Stimulated activated CD8-positive, alpha-beta memory T cell treated with anti-CD3 and anti-CD28 coated beads, Interleukin-15, amount 100 ng/mL, for 24 hours (primary cell): Measurements from ENCODE around the gene TXNDC12.

Experiments used
- DNase-seq: peaks from one replicate; pipeline ENCODE4 v3.0.0-alpha.2; 2020; ENCODE audit warnings: low read depth

The TXNDC12 gene

DNA sequence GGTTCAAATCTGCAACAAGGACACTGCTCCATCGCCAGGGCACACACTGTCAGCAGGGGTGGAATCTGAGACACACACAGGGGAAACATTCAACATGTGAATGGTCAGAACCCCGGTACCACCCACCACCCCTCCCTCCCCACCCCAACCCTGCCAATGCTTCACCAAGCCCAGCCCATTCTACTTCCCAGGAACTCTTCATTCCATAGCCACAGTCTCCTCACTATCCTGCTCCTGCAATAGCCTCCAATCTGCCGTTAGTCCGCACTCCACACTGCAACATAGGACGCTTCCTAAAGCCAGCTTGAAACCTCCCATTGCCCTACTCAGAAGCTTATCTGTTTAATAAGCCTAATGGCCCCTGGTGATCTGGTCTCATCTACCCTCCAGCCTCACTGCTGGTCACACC is 57.0 kb downstream of the TXNDC12 start:
- no peak for DNase-seq

DNA sequence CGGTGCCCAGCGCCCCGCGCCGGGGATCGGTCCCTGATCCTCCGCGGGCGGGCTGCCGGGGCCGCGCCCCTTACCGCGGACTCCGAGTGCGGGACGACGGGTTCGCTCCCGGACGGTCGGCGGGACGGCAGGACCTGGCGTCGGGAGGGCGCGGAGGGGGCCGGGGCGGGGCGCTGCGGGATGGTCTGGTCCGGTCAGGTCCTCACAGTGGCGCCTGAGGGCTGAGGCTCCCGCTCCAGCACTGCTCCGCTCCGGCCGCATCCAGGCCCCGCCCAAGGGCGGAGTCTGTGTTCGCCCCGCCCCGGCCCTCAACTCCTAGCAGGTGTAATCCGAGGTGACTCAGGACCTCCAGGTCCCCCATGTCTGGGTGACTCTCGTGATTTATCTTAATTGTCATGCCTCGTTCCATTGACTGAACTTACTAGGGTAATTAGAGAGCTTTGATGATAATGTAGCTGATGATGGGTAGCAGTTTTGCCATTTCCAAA is 64.5 kb downstream of the TXNDC12 start, which contains the start of gene RAB3B:
Gene RAB3B, minus strand, starts transcription at position 223 of the 488 bp plus-strand sequence. CDS start 13,583 bp downstream, outside the sequence.
- DNase-seq, result peak; percentile 59

DNA sequence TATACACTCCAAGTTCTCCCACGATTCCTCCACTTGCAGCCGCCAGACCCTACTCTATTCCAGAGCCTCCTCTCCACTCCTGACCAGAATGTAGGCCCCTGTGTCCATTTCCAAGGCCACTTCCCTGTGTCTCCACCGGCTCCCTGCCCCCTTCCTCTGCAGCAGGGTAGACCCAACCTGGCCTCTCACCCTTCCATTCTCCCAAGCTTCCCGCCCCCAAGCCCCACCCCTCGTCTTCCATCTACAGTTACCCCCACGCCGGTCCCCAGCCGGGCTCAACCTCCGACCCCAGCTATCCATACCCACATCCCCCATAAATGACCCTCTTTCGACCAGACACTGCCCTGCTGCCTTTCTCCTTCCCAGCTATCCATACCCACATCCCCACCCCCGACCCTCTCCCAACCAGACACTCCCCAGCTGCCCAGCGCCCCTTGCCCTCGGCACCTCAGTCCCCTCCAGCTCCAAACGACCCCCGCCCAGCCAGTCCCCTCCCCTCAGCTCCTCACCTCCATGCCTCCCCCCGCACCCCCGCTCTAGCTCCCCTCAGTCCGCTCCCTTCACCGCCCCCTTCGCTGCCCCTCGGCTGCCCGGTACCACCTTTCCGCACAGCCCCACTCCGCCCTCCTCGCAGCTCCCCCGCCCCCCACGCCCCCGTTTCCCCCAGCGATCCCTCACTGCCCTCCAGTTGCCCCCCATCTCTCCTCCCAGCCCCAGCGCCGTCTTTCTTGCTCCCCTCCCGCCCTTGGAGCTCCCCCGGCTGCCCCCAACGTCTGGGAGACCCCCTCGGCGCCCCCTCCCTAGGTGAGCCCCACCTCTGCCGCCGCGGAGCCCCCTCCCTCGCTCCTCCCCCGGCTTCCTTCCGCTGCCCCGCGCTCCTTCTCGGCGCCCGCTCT is 65.2 kb downstream of the TXNDC12 start:
- DNase-seq, result no peak

DNA sequence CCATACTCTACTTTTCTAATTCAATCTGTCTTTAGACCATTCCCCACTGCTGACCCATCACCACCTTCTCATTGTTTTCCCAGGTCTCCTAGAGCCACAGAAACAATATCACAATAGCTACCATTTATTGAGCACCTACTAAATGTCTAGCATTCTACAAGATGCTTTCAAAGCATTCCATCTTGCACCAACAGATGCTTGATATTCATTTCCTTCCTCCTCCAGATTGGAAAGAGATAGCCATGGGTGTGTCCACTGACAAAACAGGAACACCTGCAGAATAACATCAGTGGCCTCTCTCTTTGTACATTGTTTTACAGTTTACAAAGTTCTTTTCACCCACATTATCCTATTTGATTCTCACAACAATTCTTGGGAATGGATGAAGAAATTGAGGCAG is 66.7 kb downstream of the TXNDC12 start:
- no peak for DNase-seq

DNA sequence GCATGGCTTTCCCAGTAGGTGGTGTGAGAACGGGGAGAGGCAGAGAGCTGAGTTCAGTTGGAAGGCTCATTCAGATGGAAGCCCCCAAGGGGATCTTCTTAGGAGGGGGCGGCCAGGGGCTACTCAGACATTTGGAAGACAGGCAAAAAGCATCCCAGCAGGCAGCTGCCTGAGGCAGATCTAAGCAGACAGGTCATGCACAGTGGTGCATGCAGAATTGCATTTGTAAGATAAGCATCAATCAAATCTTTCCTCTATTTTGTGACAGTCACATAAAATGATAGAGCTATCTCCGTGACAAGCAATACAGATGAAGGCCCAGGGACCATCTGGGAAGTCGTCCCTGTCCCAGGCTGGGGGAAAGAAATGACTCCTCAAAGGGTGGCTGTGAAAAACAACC is 68.3 kb downstream of the TXNDC12 start:
- DNase-seq, result no peak

DNA sequence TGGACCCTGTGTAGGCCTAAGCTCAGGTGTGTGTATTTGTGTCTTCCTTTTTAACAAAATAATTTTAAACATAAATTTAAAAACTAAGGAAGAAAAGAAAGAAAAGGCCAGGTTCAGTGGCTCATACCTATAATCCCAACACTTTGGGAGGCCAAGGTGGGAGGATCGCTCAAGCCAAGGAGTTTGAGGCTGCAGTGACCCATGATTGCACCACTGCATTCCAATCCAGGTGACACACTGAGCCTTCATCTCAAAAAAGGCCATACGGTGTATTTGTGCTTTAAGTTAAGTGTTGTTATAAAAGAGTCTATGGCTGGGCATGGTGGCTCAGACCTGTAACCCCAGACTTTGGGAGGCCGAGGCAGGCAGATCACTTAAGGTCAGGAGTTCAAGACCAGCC is 72.8 kb downstream of the TXNDC12 start:
- DNase-seq, result no peak

DNA sequence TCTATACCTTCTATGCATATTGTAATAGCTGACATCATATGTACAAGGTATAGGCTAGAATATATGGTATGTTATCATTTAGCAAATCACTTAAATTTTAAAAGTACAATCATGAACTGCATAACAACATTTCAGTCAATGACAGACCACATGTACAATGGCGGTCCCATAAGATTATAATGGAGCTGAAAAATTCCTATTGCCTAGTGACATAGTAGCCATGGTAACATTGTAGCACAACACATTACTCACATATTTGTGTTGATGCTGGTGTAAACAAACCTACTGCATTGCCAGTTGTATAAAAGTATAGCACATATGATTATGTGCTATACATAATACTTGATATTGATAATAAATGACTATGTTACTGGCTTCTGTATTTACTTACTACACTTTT is 73.4 kb downstream of the TXNDC12 start:
- no peak for DNase-seq

DNA sequence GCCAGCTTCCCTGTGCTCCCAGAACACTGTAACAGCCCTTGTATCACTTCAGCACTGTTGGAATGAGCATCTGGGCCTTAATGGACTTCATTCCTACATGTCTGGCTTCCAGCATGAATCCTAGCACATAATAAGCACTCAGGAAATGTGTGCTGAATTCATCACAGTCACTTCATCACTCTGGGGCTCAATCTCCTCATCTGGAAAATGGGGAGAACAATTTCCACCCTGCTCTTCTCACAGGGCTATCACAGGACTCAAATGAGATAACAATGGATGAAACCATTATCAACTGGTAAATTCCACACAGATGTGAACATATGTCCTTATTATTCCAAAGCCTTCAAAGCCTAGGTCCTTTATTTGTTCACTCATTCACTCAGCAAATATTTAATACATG is 76.9 kb downstream of the TXNDC12 start:
- DNase-seq, result no peak

DNA sequence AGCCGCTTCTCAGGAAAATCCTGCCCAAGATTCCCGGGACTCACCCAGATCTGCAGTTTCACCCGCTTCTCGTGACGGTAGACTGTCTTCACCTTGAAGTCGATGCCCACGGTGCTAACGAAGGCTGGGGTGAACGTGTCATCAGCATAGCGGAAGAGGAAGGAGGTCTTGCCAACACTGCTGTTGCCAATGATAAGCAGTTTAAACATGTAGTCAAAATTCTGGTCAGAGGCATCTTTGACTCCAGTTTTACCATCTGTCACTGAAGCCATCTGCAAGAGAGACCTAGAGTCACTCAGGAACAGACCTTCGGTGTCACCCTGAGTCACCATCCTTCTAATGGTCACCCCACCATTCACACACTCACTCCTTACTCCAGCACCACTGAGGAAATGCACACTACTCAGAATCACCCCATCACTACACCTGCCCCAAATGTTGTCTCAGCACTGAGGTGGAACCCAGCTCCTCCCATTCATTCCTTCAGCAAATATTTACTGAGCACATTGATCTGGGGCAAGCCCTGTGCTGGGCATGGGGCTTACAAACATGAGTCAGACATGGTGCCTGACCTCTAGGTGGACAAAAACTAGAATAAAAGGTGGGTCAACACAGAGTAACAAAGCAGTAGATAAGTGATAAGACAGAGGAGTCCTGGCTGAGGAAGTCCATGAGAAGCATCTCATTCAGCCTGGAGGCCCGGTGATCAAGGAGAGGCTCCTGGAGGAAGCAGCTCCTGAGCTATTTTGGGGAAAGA is 78.0 kb downstream of the TXNDC12 start:
- DNase-seq, result no peak

DNA sequence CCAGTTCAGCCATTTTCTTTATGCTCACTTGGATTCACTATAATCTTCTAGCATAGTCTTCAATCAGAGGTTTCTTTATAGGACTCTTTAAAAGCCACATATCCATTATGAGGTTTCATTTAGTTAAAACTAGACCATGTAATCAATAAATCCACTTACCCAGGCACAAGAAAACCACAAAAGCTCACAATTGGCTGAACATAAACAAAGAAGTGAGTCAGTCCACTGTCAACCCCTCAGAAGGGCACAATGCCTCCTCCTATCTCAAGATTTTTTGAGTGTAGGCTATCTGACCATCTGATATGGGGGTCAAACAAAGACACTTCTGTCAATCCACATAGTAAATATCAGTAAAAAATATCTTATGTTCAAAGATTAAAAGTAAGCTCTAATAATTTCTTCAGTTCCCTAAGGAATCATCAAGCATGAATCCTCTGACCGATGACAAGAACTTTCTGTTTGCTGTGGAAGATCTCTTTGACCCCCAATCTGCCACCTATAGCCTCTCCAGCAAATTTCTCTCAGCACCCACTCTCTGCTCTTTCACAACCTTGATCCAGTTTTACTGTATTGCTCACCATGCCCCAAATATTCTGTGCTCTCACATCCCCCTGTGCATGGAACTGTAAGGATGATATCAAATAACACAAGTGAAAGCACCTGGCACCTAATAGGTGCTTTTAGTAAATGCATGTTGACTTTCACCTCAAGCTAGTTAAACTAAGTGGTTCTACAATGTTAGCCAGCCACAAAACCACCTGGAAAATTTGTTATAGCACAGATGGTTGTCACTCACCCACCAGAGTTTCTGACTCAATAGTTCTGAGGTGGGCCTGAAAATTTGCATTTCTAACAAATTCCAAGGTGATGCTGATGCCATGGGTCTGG is 81.2 kb downstream of the TXNDC12 start:
- no peak for DNase-seq
